Gastrocnemius medialis (tissue), 4 donors: Measurements from ENCODE around the gene MACROD2. TPM values are rescaled to one million over a fixed set of nuclear protein-coding genes. Genes with fewer than 3 reads are reported as not detected.

Experiments
- ATAC-seq, 2 donors: fragments of 150-250 bp; one replicate each; pipeline ENCODE4 v1.9.1; 2016
- DNase-seq, 2 donors: peaks; one replicate each; pipeline ENCODE4 v3.0.0-alpha.2; 2019
- H3K27ac ChIP-seq, 4 donors: fragments of 200-600 bp; sonication (generic); 1 replicate in 1 of 4; 2 replicates in 3 of 4; pipeline ENCODE4 v1.5.1; 2016 to 2018; ENCODE audit warnings: mild to moderate bottlenecking in 2 of 4, moderate library complexity in 1 of 4
- H3K27me3 ChIP-seq, 3 donors: fragments of 200-600 bp; sonication (generic) in 2 of 3; 1 replicate in 1 of 3; 2 replicates in 2 of 3; pipeline versions ENCODE4 v1.5.1 to v1.6.0; 2016 to 2019; ENCODE audit warnings: mild to moderate bottlenecking in 1 of 3, moderate library complexity in 1 of 3
- H3K36me3 ChIP-seq, 2 donors: fragments of 200-600 bp; sonication (generic) in 1 of 2; one replicate each; pipeline ENCODE4 v1.5.1; 2017 to 2018
- H3K4me1 ChIP-seq, 2 donors: fragments of 200-600 bp; sonication (generic) in 1 of 2; one replicate each; pipeline ENCODE4 v1.5.1; 2016 to 2017; ENCODE audit warnings: mild to moderate bottlenecking in 2 of 2
- H3K4me3 ChIP-seq, 4 donors: fragments of 200-600 bp; sonication (generic) in 3 of 4; 1 replicate in 1 of 4; 2 replicates in 3 of 4; pipeline ENCODE4 v1.5.1; 2016 to 2019; ENCODE audit warnings: mild to moderate bottlenecking in 2 of 4
- H3K9me3 ChIP-seq, 3 donors: fragments of 200-600 bp; sonication (generic) in 2 of 3; 1 replicate in 1 of 3; 2 replicates in 2 of 3; pipeline ENCODE4 v1.5.1; 2016 to 2019
- POLR2A ChIP-seq, 2 donors: fragments of 450-650 bp; IDR thresholded peaks; one replicate each; pipeline ENCODE4 v1.6.1; 2017; ENCODE audit warnings: antibody characterized with exemption in 2 of 2, mild to moderate bottlenecking in 2 of 2, moderate library complexity in 2 of 2
- in situ Hi-C, 4 donors: fragments of 200-750 bp; cut with MboI; loops; one replicate each; pipeline versions ENCODE4 v1.15.0 to v1.8.0; 2017; ENCODE audit warnings: low sequenced_read_pairs in 4 of 4
- intact Hi-C: fragments of 100-400 bp; cut with DNase I; formaldehyde crosslinking; loops from one replicate; pipeline ENCODE4 v1.15.1; 2023; ENCODE audit warnings: low total_unique reads
- total RNA-seq, 4 donors: library from RNA; depleted of rRNA; stranded (reverse); fragments of >200 nt; gene quantifications; one replicate each; pipeline versions ENCODE4 v1.1.0 to v1.2.3, GENCODE V29; 2016
- TF ChIP-seq, protein P1 (sequence below), 5 experiments: fragments of 450-650 bp in 3 of 5; fragments of 200-600 bp in 2 of 5; sonication (generic) in 2 of 5; IDR thresholded peaks in 4 of 5; conservative IDR thresholded peaks in 1 of 5; 1 replicate in 4 of 5; 2 replicates in 1 of 5; pipeline ENCODE4 v1.5.1; 2016 to 2019; ENCODE audit warnings: antibody characterized with exemption in 5 of 5, mild to moderate bottlenecking in 3 of 5, moderate library complexity in 3 of 5

Gene MACROD2
- total RNA-seq, 4 donors from 2014 or later: 1.8 to 10.2 (median 3.6) TPM

DNA sequence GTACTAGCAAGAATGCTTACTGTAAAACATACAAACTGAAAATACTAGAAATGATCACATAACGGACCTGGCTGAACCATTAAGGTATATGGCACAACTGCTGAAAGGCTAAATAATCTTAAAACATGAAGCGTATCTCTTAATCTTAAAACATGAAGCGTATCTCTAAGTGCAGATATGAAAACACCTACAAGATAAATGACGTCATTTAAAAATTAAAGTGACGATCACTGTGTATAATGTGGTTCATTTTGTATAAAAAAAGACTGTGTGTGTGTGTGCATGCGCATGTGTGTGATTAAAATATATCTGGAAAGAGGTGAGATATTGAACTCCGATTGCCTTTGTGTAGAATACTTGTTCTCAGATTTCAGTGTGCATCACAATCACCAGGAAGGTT, 1797.5 kb downstream of the MACROD2 start:
- in situ Hi-C loops: no loop called here
- no peak for DNase-seq
- no peaks in the 10 kb centered on the region for H3K9me3 ChIP-seq
- no peak for ATAC-seq
- no peaks in the 10 kb centered on the region for H3K27me3 ChIP-seq
- H3K36me3 ChIP-seq: no peaks in the 10 kb centered on the region
- intact Hi-C loops: no loop called here
- H3K4me3 ChIP-seq: no peak overlapping the region
- TF ChIP-seq, protein P1, sequence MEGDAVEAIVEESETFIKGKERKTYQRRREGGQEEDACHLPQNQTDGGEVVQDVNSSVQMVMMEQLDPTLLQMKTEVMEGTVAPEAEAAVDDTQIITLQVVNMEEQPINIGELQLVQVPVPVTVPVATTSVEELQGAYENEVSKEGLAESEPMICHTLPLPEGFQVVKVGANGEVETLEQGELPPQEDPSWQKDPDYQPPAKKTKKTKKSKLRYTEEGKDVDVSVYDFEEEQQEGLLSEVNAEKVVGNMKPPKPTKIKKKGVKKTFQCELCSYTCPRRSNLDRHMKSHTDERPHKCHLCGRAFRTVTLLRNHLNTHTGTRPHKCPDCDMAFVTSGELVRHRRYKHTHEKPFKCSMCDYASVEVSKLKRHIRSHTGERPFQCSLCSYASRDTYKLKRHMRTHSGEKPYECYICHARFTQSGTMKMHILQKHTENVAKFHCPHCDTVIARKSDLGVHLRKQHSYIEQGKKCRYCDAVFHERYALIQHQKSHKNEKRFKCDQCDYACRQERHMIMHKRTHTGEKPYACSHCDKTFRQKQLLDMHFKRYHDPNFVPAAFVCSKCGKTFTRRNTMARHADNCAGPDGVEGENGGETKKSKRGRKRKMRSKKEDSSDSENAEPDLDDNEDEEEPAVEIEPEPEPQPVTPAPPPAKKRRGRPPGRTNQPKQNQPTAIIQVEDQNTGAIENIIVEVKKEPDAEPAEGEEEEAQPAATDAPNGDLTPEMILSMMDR (IDR thresholded peaks at IDR 0.05 in 4 of 5, conservative IDR thresholded peaks at IDR 0.05 in 1 of 5): no peak
- TF ChIP-seq POLR2A (IDR thresholded peaks at IDR 0.05): no peak
- no peaks in the 10 kb centered on the region for H3K4me1 ChIP-seq
- H3K27ac ChIP-seq: no peak overlapping the region

DNA sequence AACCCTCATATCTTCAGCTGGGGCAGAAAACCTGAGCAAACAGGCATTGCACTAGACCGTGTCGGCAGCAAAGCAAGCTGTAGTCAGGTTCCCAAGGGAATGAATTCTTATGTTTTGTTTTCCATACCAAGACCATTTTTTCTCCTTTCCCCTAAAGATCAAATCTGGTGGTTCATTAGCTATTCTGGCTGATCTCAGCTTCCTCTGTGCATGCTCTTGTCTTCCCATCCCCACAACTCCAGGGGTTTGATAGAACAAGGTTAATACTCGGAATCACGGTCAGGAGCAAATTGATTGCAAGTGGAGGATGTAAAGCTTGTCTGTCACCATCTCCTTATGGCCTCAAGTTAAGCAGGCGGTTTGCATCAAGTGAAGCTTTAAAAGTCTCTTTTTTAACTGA, 1799.1 kb downstream of the MACROD2 start:
- Histone ChIP-seq H3K36me3 (no peaks in the 10 kb centered on the region), H3K4me1 (no peaks in the 10 kb centered on the region), H3K9me3 (no peaks in the 10 kb centered on the region), H3K27ac (no peak overlapping the region), H3K27me3 (no peaks in the 10 kb centered on the region), H3K4me3 (no peak overlapping the region)
- DNase-seq (no peak), ATAC-seq (no peak)
- TF ChIP-seq, protein P1 (IDR thresholded peaks at IDR 0.05 in 4 of 5, conservative IDR thresholded peaks at IDR 0.05 in 1 of 5): no peak
- TF ChIP-seq POLR2A (IDR thresholded peaks at IDR 0.05): no peak
- in situ Hi-C loops (no loop called here), intact Hi-C loops (no loop called here)

DNA sequence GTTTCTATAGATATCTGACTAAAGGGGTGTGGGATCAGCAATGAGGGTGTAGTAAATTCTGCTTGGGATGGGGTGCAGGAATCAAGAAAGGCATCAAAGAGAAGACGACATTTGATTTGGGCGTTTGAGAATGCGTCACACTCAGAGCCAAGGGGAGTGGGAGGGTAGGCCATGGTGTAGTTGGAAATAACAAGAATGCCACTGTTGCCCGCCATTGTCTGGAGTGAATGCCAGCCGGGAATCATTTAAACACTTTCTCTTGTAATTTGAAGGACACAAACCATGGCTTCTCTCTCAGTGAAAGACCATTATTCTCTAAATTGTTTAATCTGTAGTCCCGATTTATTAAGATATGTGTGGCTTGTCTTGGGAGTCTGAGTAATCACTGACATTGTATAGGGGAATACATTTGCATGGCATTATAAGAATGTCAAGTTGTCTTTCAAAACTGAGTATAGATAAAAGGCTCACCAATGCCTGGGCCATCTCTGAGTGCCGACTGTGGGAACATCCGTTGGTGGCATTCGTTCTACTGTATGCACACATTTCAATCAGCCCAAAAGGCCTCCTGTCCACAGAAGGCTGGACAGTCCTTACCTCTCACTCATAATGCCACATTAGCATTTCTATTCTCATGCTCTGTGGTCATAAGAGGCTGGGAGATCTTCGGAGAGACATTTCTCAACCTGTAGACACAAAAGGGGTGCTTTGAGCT, 1800.1 kb downstream of the MACROD2 start:
- no peak for ATAC-seq
- DNase-seq: no peak
- Histone ChIP-seq H3K27me3 (no peaks in the 10 kb centered on the region), H3K4me1 (no peaks in the 10 kb centered on the region), H3K4me3 (no peak overlapping the region), H3K27ac (no peak overlapping the region), H3K9me3 (no peaks in the 10 kb centered on the region), H3K36me3 (no peaks in the 10 kb centered on the region)
- TF ChIP-seq POLR2A (IDR thresholded peaks at IDR 0.05): no peak
- TF ChIP-seq, protein P1 (IDR thresholded peaks at IDR 0.05 in 4 of 5, conservative IDR thresholded peaks at IDR 0.05 in 1 of 5): no peak
- in situ Hi-C loops (no loop called here), intact Hi-C loops (no loop called here)

DNA sequence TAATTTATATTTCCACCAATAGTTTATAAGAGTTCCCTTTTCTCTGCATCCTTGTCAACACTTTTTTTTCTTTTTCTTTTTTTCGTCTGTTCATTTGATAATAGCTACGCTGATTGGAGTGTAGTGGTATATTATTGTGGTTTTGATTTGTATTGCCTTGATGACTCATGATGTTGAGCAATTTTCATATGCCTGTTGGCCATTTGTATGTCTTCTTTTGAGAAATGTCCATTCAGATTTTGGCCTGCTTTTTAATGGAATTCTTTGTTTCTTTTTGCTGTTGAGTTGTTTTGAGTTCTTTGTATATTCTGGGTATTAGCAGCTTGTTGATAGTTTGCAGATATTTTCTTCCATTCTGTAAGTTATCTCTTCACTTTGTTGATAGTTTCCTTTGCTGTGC, 1804.6 kb downstream of the MACROD2 start:
- TF ChIP-seq POLR2A (IDR thresholded peaks at IDR 0.05): no peak
- TF ChIP-seq, protein P1 (IDR thresholded peaks at IDR 0.05 in 4 of 5, conservative IDR thresholded peaks at IDR 0.05 in 1 of 5): no peak
- no peaks in the 10 kb centered on the region for H3K36me3 ChIP-seq
- in situ Hi-C loops (no loop called here), intact Hi-C loops (no loop called here)
- no peaks in the 10 kb centered on the region for H3K9me3 ChIP-seq
- no peak overlapping the region for H3K27ac ChIP-seq
- ATAC-seq: no peak
- DNase-seq: no peak
- H3K4me3 ChIP-seq: no peak overlapping the region
- H3K27me3 ChIP-seq: no peaks in the 10 kb centered on the region
- H3K4me1 ChIP-seq: no peaks in the 10 kb centered on the region

DNA sequence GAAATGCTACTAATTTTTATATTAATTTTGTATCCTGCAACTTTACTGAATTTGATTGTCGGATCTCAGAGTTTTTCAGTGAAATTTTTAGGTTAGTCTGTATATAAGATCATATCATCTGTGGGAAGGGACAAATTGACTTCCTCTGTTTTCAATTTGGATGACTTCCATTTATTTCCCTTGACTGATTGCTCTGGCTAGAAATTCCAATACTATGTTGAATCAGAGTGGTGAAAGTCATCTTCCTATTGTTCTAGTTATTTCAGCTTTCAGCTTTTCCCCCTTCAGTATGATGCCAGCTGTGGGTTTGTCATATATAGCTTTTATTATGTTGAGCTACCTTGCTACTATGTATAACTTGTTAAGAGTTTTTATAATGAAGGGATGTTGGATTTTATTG, 1806.7 kb downstream of the MACROD2 start:
- no peaks in the 10 kb centered on the region for H3K27me3 ChIP-seq
- intact Hi-C loops: no loop called here
- DNase-seq: no peak

More for the DNA sequence above, 1806.7 kb downstream of the MACROD2 start:
- no peaks in the 10 kb centered on the region for H3K36me3 ChIP-seq
- no peak for ATAC-seq
- no peak overlapping the region for H3K4me3 ChIP-seq
- H3K27ac ChIP-seq: no peak overlapping the region
- H3K9me3 ChIP-seq: no peaks in the 10 kb centered on the region
- in situ Hi-C loops: no loop called here
- TF ChIP-seq, protein P1 (IDR thresholded peaks at IDR 0.05 in 4 of 5, conservative IDR thresholded peaks at IDR 0.05 in 1 of 5): no peak
- TF ChIP-seq POLR2A (IDR thresholded peaks at IDR 0.05): no peak
- H3K4me1 ChIP-seq: no peaks in the 10 kb centered on the region
